ENCODE data around the gene CAPS.

The CAPS gene

GRCh38 chr19:5934774-5935472 is 20.9 kb downstream of the CAPS start:
- no peak for DNase-seq (ENCODE audit: low spot score)

GRCh38 chr19:5935473-5936291 is 21.6 kb downstream of the CAPS start:
- no peak for DNase-seq (ENCODE audit: low spot score)

GRCh38 chr19:5936292-5936592 is 22.2 kb downstream of the CAPS start:
- DNase-seq (ENCODE audit: low spot score), result no peak

- no peak for DNase-seq (ENCODE audit: low spot score)
These were observed 23.5 kb downstream of the CAPS start for GRCh38 chr19:5937550-5937949.

- no peak for DNase-seq (ENCODE audit: low spot score)
These were observed 26.5 kb downstream of the CAPS start for GRCh38 chr19:5940260-5941208.

- DNase-seq (ENCODE audit: low spot score), result no peak
These were observed 27.6 kb downstream of the CAPS start for GRCh38 chr19:5941673-5942072.

GRCh38 chr19:5943045-5943444 is 29.0 kb downstream of the CAPS start:
- no peak for DNase-seq (ENCODE audit: low spot score)

- no peak for DNase-seq (ENCODE audit: low spot score)
These were observed 29.6 kb downstream of the CAPS start for GRCh38 chr19:5943623-5944022.

- DNase-seq (ENCODE audit: low spot score), result no peak
These were observed 33.4 kb downstream of the CAPS start for GRCh38 chr19:5947435-5947834.

- no peak for DNase-seq (ENCODE audit: low spot score)
These were observed 34.9 kb downstream of the CAPS start for GRCh38 chr19:5948752-5949564.

GRCh38 chr19:5949792-5950305 is 35.8 kb downstream of the CAPS start:
- no peak for DNase-seq (ENCODE audit: low spot score)

GRCh38 chr19:5950741-5951140 is 36.7 kb downstream of the CAPS start:
- DNase-seq (ENCODE audit: low spot score), result no peak

GRCh38 chr19:5951338-5951861 is 37.3 kb downstream of the CAPS start:
- no peak for DNase-seq (ENCODE audit: low spot score)

- no peak for DNase-seq (ENCODE audit: low spot score)
These were observed 38.4 kb downstream of the CAPS start for GRCh38 chr19:5952193-5953029.

GRCh38 chr19:5953030-5953589 is 39.1 kb downstream of the CAPS start:
- no peak for DNase-seq (ENCODE audit: low spot score)

- DNase-seq (ENCODE audit: low spot score), result no peak
These were observed 39.7 kb downstream of the CAPS start for GRCh38 chr19:5953680-5954213.

- no peak for DNase-seq (ENCODE audit: low spot score)
These were observed 40.2 kb downstream of the CAPS start for GRCh38 chr19:5954293-5954692.

- no peak for DNase-seq (ENCODE audit: low spot score)
These were observed 41.5 kb downstream of the CAPS start for GRCh38 chr19:5955636-5955935.

- DNase-seq (ENCODE audit: low spot score), result no peak
These were observed 42.3 kb downstream of the CAPS start for GRCh38 chr19:5956323-5956722.

- DNase-seq (ENCODE audit: low spot score), result no peak
These were observed 42.7 kb downstream of the CAPS start for GRCh38 chr19:5956728-5957127.
